ENCODE results near the gene ADAMTS10.

Gene ADAMTS10

GRCh38 chr19:8552810-8553209 is 57.7 kb downstream of the ADAMTS10 start:
- no peak for DNase-seq

- DNase-seq, result no peak
Measured at GRCh38 chr19:8550070-8550469, 60.4 kb downstream of the ADAMTS10 start.

GRCh38 chr19:8545743-8546142 is 64.8 kb downstream of the ADAMTS10 start:
- DNase-seq, result no peak

- DNase-seq, result no peak
Measured at GRCh38 chr19:8544168-8544567, 66.3 kb downstream of the ADAMTS10 start.

GRCh38 chr19:8539621-8540149 is 70.8 kb downstream of the ADAMTS10 start:
- DNase-seq, result no peak

GRCh38 chr19:8537099-8537498 is 73.4 kb downstream of the ADAMTS10 start:
- DNase-seq, result no peak

- DNase-seq, result no peak
Measured at GRCh38 chr19:8536282-8536681, 74.2 kb downstream of the ADAMTS10 start.

GRCh38 chr19:8532225-8532624 is 78.3 kb downstream of the ADAMTS10 start:
- DNase-seq, result no peak

GRCh38 chr19:8531470-8531869 is 79.0 kb downstream of the ADAMTS10 start:
- DNase-seq, result no peak

Measured in activated effector memory CD4-positive, alpha-beta T cell treated with Interleukin-2 at 50 U/mL for 16 hours (primary cell).